Measurements from ENCODE around the gene NPC1L1. TPM values are rescaled to one million over a fixed set of nuclear protein-coding genes. Genes with fewer than 3 reads are reported as not detected.
A peak's percentile ranks its signal among the peaks of the same experiment; 100 is the strongest.

NPC1L1 gene
- total and polyA plus RNA-seq, 2 donors (not counting 1 experiment from before 2014, with no cell fraction given), result 0.07 TPM; not detected in 1

DNA sequence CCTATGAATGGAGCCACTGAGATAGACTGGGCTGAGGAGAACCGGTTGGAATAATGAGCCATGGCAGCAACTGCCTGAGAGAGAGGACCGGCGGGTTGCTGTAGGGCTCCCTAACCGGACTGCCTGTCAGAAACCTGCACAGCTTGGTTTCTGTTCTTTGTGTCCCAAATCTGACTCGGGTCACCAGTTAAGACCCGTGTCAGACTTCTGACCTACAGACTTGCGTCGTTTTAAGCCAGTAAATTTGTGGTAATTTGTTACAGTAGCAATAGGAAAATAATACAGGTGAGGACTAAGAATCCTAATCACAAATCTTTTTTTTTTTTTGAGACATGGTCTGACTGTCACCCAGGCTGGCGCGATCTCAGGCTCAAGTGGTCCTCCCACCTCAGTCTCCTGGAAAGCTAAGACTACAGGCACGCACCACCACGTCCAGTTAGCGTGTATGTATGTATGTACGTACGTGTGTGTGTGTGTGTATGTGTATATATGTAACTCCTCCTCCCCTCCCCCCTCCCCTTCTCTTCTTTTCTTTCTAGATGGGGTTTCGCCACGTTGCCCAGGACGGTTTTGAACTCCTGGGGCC lies 33.2 kb upstream of the NPC1L1 start:
- ChIA-PET CTCF (interaction anchor here (0.7 to 3.1 kb wide), 6 partner anchors 10 to 615 kb away, joined by 3 to 17 read pairs (median 6); partner anchors contain the start of gene H2AZ2), POLR2A (interaction anchor here (0.6 to 2.5 kb wide), 10 partner anchors 8 to 882 kb away, joined by 3 to 11 read pairs (median 4); partner anchors contain the start of genes H2AZ2, NUDCD3 and TMED4)
- Histone ChIP-seq H3K27me3 (replicated peaks in 1 of 4; ENCODE audit: control extremely low read depth in 1 of 4, control insufficient read depth in 3 of 4, insufficient read depth in 4 of 4, low read length in 3 of 4) (no peaks in the 10 kb centered on the region), H3K36me3 (replicated peaks in 1 of 2; ENCODE audit: control extremely low read depth in 1 of 2, control insufficient read depth in 1 of 2, extremely low read depth in 1 of 2, insufficient read depth in 2 of 2, low read length in 1 of 2) (peaks cover 2 to 59% of the 10 kb centered on the region in 2 experiments), H3K4me1 (ENCODE audit: control insufficient read depth in 2 of 2, insufficient read depth in 2 of 2, low read length in 2 of 2) (peaks cover 23 to 29% of the 10 kb centered on the region in 2 donors), H3K27ac (ENCODE audit: low read length in 2 of 2) (peak overlapping the region; percentile 84 to 93), H3K9me3 (ENCODE audit: control extremely low read depth in 1 of 3, control insufficient read depth in 2 of 3, insufficient read depth in 1 of 3, low read length in 2 of 3) (peaks cover 0 to 3% (median 0%) of the 10 kb centered on the region in 3 donors), H3K4me3 (ENCODE audit: control extremely low read depth in 1 of 5, extremely low read depth in 1 of 5, insufficient read depth in 1 of 5, low read depth in 2 of 5, low read length in 4 of 5) (peak overlapping the region; percentile 60 to 94 (median 84)), H2AFZ (ENCODE audit: insufficient read depth, low read depth, low read length, poor library complexity, severe bottlenecking) (peak overlapping the region; percentile 96), H3K9ac (ENCODE audit: low read length) (peak overlapping the region; percentile 95), H4K20me1 (ENCODE audit: control insufficient read depth, insufficient read depth, low read length, poor library complexity, severe bottlenecking) (peaks cover 12% of the 10 kb centered on the region), H3K79me2 (ENCODE audit: control insufficient read depth, insufficient read depth, low read length) (peaks cover 64% of the 10 kb centered on the region), H3K4me2 (replicated peaks; ENCODE audit: low read depth, low read length, poor library complexity, severe bottlenecking) (peak overlapping the region; percentile 99)
- no peak for ATAC-seq (ENCODE audit: low read depth)
- H3K4me1 Mint-ChIP-seq, result peaks cover 39% of the 10 kb centered on the region
- H3K27ac Mint-ChIP-seq, result peak overlapping the region; percentile 97
- TF ChIP-seq EZH2 (IDR thresholded peaks at IDR 0.05; ENCODE audit: borderline replicate concordance, insufficient read depth, low read depth, low read length, poor library complexity, severe bottlenecking), result no peak
- TF ChIP-seq, protein P1, sequence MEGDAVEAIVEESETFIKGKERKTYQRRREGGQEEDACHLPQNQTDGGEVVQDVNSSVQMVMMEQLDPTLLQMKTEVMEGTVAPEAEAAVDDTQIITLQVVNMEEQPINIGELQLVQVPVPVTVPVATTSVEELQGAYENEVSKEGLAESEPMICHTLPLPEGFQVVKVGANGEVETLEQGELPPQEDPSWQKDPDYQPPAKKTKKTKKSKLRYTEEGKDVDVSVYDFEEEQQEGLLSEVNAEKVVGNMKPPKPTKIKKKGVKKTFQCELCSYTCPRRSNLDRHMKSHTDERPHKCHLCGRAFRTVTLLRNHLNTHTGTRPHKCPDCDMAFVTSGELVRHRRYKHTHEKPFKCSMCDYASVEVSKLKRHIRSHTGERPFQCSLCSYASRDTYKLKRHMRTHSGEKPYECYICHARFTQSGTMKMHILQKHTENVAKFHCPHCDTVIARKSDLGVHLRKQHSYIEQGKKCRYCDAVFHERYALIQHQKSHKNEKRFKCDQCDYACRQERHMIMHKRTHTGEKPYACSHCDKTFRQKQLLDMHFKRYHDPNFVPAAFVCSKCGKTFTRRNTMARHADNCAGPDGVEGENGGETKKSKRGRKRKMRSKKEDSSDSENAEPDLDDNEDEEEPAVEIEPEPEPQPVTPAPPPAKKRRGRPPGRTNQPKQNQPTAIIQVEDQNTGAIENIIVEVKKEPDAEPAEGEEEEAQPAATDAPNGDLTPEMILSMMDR (IDR thresholded peaks at IDR 0.05), result no peak
- H3K9me3 Mint-ChIP-seq (ENCODE audit: insufficient read depth), result no peaks in the 10 kb centered on the region
- peak overlapping the region; percentile 98 for H3K4me3 Mint-ChIP-seq
- intact Hi-C loops (cut with micrococcal nuclease), result loop anchor here (1.0 to 2.0 kb wide), 5 partner anchors 8 to 536 kb away; partner anchors contain the start of genes NUDCD3, OGDH, TBRG4 and TMED4
- DNase-seq, result no peak
- no peaks in the 10 kb centered on the region for H3K27me3 Mint-ChIP-seq
- 0% methylated on average over 4 of the region's 18 CpGs for WGBS (ENCODE audit: insufficient coverage)

Measured in B cell (primary cell).